Uterus (tissue), 4 donors: Measurements from ENCODE around the gene PNISR. TPM values are rescaled to one million over a fixed set of nuclear protein-coding genes. Genes with fewer than 3 reads are reported as not detected.

Experiments used
- DNase-seq, 2 donors: peaks; one replicate each; pipeline ENCODE4 v3.0.0-alpha.2; 2019 to 2020
- H3K27ac ChIP-seq, 2 donors: fragments of 200-600 bp; sonication (generic); 1 replicate in 1 of 2; 2 replicates in 1 of 2; pipeline ENCODE4 v1.5.1; 2016 to 2018
- H3K27me3 ChIP-seq, 2 donors: fragments of 200-600 bp; sonication (generic); one replicate each; pipeline ENCODE4 v1.5.1; 2018 to 2019; ENCODE audit warnings: control low read depth in 1 of 2
- H3K36me3 ChIP-seq, 2 donors: fragments of 200-600 bp; sonication (generic); one replicate each; pipeline ENCODE4 v1.5.1; 2019; ENCODE audit warnings: control low read depth in 1 of 2
- H3K4me1 ChIP-seq, 2 donors: fragments of 200-600 bp; sonication (generic); one replicate each; pipeline ENCODE4 v1.5.1; 2018 to 2019; ENCODE audit warnings: control low read depth in 1 of 2
- H3K4me3 ChIP-seq, 2 donors: fragments of 200-600 bp; sonication (generic); 1 replicate in 1 of 2; 2 replicates in 1 of 2; pipeline ENCODE4 v1.5.1; 2018 to 2019; ENCODE audit warnings: mild to moderate bottlenecking in 1 of 2
- H3K9me3 ChIP-seq, 2 donors: fragments of 200-600 bp; sonication (generic); one replicate each; pipeline ENCODE4 v1.5.1; 2019; ENCODE audit warnings: control low read depth in 1 of 2
- CTCF ChIP-seq, 4 experiments: fragments of 200-600 bp in 2 of 4; fragments of 450-650 bp in 2 of 4; sonication (generic) in 2 of 4; IDR thresholded peaks; one replicate each; pipeline ENCODE4 v1.5.1; 2016 to 2019; ENCODE audit warnings: antibody characterized with exemption in 4 of 4, mild to moderate bottlenecking in 2 of 4, moderate library complexity in 1 of 4
- POLR2A ChIP-seq, 2 donors: fragments of 450-650 bp; IDR thresholded peaks; one replicate each; pipeline ENCODE4 v1.6.1; 2016; ENCODE audit warnings: antibody characterized with exemption in 2 of 2, mild to moderate bottlenecking in 1 of 2, moderate library complexity in 1 of 2
- intact Hi-C: fragments of 100-400 bp; cut with DNase I; formaldehyde crosslinking; loops from one replicate; pipeline ENCODE4 v1.15.1; 2023; ENCODE audit warnings: low total_unique reads
- total RNA-seq, 4 donors: library from RNA; depleted of rRNA in 3 of 4; stranded (reverse); fragments of >200 nt in 3 of 4; gene quantifications; one replicate each; pipeline versions ENCODE4 v1.1.0 to v1.2.4, GENCODE V29; 2014 to 2023
- donor health status: DM: yes; HTN: yes; CAD: no.

The PNISR gene
- total RNA-seq, 4 donors from 2014 or later, result 107 to 265 (median 153) TPM

DNA sequence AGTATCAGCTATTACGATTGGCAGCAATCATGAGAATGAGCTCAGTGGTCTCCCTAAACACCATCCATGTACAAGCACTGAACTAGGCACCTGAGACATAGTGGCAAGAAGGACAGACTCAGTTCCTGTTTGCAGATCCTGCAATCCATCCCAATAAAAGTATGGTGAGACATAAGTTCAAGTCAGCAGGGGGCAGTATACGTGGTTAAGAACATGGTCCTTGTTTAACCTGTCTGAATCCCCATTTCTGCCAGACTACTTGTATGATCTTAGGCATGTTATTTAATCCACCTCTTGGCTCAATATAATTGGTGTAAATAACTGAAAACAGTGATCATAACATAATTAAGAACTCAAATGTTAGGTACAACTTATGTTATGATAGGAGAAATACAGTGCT lies 33.2 kb upstream of the PNISR start:
- no peaks in the 10 kb centered on the region for H3K4me1 ChIP-seq
- H3K27ac ChIP-seq, result no peak overlapping the region
- no peaks in the 10 kb centered on the region for H3K27me3 ChIP-seq
- H3K36me3 ChIP-seq, result no peaks in the 10 kb centered on the region
- no peaks in the 10 kb centered on the region for H3K9me3 ChIP-seq
- no peak for DNase-seq
- TF ChIP-seq CTCF (IDR thresholded peaks at IDR 0.05) (no peak), POLR2A (IDR thresholded peaks at IDR 0.05) (no peak)
- intact Hi-C loops, result no loop called here
- H3K4me3 ChIP-seq, result no peak overlapping the region

DNA sequence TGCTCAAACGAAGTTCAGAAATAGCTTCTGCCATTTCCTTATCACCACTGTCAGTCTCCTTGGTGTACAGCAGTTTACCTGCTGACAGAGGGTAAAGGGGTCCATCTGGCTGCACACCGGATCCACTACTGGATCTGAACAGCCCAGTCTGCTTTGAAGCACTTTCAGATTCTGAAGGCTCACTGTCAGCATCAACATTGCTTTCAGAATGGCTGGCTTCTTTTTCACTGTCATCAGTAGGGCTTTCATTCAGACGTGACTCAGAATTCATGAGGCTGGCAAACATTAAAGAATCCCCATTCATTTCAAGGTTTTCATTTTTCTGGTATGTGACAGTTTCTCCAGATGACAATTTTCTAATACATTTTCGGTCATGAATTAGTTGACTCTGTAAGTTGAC lies 21.0 kb upstream of the PNISR start:
- H3K4me3 ChIP-seq, result no peak overlapping the region
- no peaks in the 10 kb centered on the region for H3K27me3 ChIP-seq
- no peaks in the 10 kb centered on the region for H3K9me3 ChIP-seq
- no peak for TF ChIP-seq CTCF (IDR thresholded peaks at IDR 0.05)
- no peak for TF ChIP-seq POLR2A (IDR thresholded peaks at IDR 0.05)
- DNase-seq, result no peak
- no peak overlapping the region for H3K27ac ChIP-seq
- intact Hi-C loops, result no loop called here
- no peaks in the 10 kb centered on the region for H3K4me1 ChIP-seq
- no peaks in the 10 kb centered on the region for H3K36me3 ChIP-seq

DNA sequence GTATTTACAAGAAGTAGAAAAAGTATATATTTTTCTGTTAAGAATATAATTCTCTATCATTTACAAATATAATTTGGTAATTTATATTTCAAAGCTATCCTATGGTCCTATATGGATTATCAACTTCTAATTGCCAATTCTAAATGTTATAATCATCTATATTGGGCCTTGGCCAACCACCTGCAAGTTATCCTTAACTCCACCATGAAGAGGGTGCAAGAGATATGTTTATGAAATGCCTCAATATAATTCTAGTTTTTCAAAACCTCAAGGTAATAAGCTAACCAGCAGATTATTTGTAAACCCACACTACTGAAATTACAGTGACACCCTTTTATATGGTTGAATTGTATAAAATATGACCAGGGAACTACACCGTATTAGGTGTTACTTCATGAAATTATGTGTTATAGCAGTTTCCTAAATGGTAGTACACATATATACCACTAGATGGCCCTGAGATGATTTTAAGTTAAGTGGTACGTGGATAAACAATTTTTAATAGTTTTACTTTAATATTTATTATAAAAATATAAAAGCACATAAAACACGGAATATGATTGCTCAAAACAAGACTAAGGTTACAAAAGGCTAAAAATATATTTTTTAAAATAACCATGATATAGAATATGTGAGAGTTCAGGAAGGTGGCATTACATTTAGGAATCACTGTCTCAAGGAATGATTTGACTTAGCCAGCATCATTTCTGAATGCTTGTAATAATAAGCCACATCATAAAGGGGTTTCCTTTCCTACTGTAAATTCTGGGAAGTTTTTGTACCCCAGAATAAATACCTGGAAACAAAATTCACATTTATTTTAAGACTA lies 9.8 kb upstream of the PNISR start:
- H3K4me1 ChIP-seq, result no peaks in the 10 kb centered on the region
- H3K27me3 ChIP-seq, result no peaks in the 10 kb centered on the region
- H3K36me3 ChIP-seq, result no peaks in the 10 kb centered on the region
- no peak for DNase-seq
- H3K9me3 ChIP-seq, result no peaks in the 10 kb centered on the region
- TF ChIP-seq CTCF (IDR thresholded peaks at IDR 0.05) (peak; percentile 35 to 76 (median 50)), POLR2A (IDR thresholded peaks at IDR 0.05) (no peak)
- H3K27ac ChIP-seq, result no peak overlapping the region
- intact Hi-C loops, result no loop called here
- H3K4me3 ChIP-seq, result no peak overlapping the region

- Histone ChIP-seq H3K27me3 (no peaks in the 10 kb centered on the region), H3K4me3 (no peak overlapping the region), H3K9me3 (no peaks in the 10 kb centered on the region), H3K36me3 (no peaks in the 10 kb centered on the region), H3K4me1 (no peaks in the 10 kb centered on the region), H3K27ac (no peak overlapping the region)
- intact Hi-C loops, result no loop called here
- TF ChIP-seq POLR2A (IDR thresholded peaks at IDR 0.05) (no peak), CTCF (IDR thresholded peaks at IDR 0.05) (no peak)
- no peak for DNase-seq
Measured at GRCh38 chr6:99432877-99433276, 7.8 kb upstream of the PNISR start.

DNA sequence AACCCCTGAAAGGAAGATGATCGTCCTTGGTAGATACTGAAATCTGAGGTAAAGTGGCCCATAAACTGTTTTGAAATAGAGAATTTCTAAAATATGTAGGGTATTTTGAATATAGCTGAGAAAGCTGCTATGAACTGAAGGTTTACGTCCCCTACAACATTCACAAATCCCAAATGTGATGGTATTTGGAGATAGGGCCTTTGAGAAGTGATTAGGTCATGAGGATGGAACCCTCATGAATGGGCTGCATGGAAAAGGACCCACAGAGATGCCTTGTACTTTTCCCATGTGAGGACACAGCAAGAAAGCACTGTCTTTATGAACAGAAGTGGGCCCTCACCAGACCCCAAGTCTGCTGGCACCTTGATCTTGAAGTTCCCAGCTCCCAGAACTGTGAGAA lies 6.8 kb upstream of the PNISR start:
- Histone ChIP-seq H3K27me3 (no peaks in the 10 kb centered on the region), H3K9me3 (no peaks in the 10 kb centered on the region), H3K36me3 (no peaks in the 10 kb centered on the region), H3K27ac (no peak overlapping the region), H3K4me3 (no peak overlapping the region), H3K4me1 (peaks cover 0 to 4% of the 10 kb centered on the region in 2 donors)
- no peak for DNase-seq
- TF ChIP-seq POLR2A (IDR thresholded peaks at IDR 0.05), result no peak
- intact Hi-C loops, result no loop called here
